GM12878 (cell line): ENCODE results near the gene TRAPPC4. TPM values are rescaled to one million over a fixed set of nuclear protein-coding genes. Genes with fewer than 3 reads are reported as not detected.
"Not testable (repeated sequence)": the region's sequence is repeated elsewhere in the genome, so short reads cannot be mapped to it uniquely, and the experiment has no call there.

Experiments
- ATAC-seq: fragments of 200-7000 bp; cut with Tn5 transposase; 3 replicates; pipeline ENCODE4 v1.9.1; 2020; ENCODE audit warnings: mild to moderate bottlenecking, moderate library complexity
- BruUV-seq: library from RNA; stranded (reverse); fragments of 400-500 nt; replicated peaks from 2 replicates; lab custom pipeline; 2021; lab: Mats Ljungman, UMichigan
- CTCF ChIA-PET: fragments of 300-600 bp; sonication (Branson Sonifier 250); formaldehyde crosslinking; extraction: SDS; loops from one replicate; lab custom pipeline; 2021; ENCODE audit warnings: inconsistent platforms; lab: Yijun Ruan, JAX
- POLR2A ChIA-PET: fragments of 350-600 bp; formaldehyde crosslinking; extraction: SDS; loops from one replicate; lab custom pipeline; 2021; ENCODE audit warnings: inconsistent platforms; lab: Charles Lee
- RAD21 ChIA-PET: fragments of 300-600 bp; sonication (Branson Sonifier 250); formaldehyde crosslinking; loops from one replicate; lab custom pipeline; 2023; ENCODE audit warnings: antibody characterized with exemption; ENCODE audit not compliant: unreplicated experiment; lab: Charles Lee
- SMC1A ChIA-PET: fragments of 300-600 bp; sonication (Branson Sonifier 250); formaldehyde crosslinking; loops from one replicate; lab custom pipeline; 2023; ENCODE audit not compliant: unreplicated experiment, uncharacterized antibody; lab: Charles Lee
- DNase-seq: peaks from one replicate; pipeline ENCODE4 v3.0.0-alpha.2; 2011; ENCODE audit warnings: low read depth, low spot score
- FAIRE-seq: peaks from 3 replicates; lab custom pipeline; 2011; peaks lifted over from hg19 to GRCh38; lab: Jason Lieb, UNC
- H2AFZ ChIP-seq: 2 replicates; pipeline ENCODE4 v1.6.0; 2011; ENCODE audit warnings: low read depth, low read length, control low read depth; ENCODE audit not compliant: control insufficient read depth
- H3K27ac ChIP-seq: 2 replicates; pipeline ENCODE4 v1.5.1; 2011; ENCODE audit warnings: control low read depth; ENCODE audit not compliant: control insufficient read depth, insufficient read depth
- H3K27me3 ChIP-seq, 2 experiments: replicated peaks in 1 of 2; 2 replicates each; pipeline versions ENCODE4 v1.6.0 to v1.6.1; 2011; ENCODE audit warnings: low read length in 1 of 2; ENCODE audit not compliant: control insufficient read depth in 2 of 2, insufficient read depth in 2 of 2
- H3K36me3 ChIP-seq, 2 experiments: 2 replicates each; pipeline ENCODE4 v1.5.1; 2011; ENCODE audit warnings: low read length in 1 of 2; ENCODE audit not compliant: control insufficient read depth in 2 of 2, insufficient read depth in 2 of 2
- H3K4me1 ChIP-seq: 2 replicates; pipeline ENCODE4 v1.6.1; 2011; ENCODE audit warnings: mild to moderate bottlenecking, low read length, moderate library complexity, mixed read lengths; ENCODE audit not compliant: control insufficient read depth, insufficient read depth
- H3K4me2 ChIP-seq: 2 replicates; pipeline ENCODE4 v1.6.0; 2011; ENCODE audit warnings: control low read depth; ENCODE audit not compliant: control insufficient read depth, insufficient read depth
- H3K4me3 ChIP-seq: fragments of 200-600 bp; sonication (generic); 2 replicates; pipeline ENCODE4 v1.5.1; 2016
- H3K79me2 ChIP-seq: 2 replicates; pipeline ENCODE4 v1.6.0; 2011; ENCODE audit warnings: low read length; ENCODE audit not compliant: control insufficient read depth, insufficient read depth
- H3K9ac ChIP-seq: 2 replicates; pipeline ENCODE4 v1.8.0; 2011; ENCODE audit warnings: low read length, control low read depth, mixed read lengths; ENCODE audit not compliant: control insufficient read depth, insufficient read depth
- H3K9me3 ChIP-seq: replicated peaks from 3 replicates; pipeline ENCODE4 v1.5.1; 2011; ENCODE audit warnings: mild to moderate bottlenecking, low read length; ENCODE audit not compliant: control insufficient read depth, insufficient read depth
- H4K20me1 ChIP-seq: 2 replicates; pipeline ENCODE4 v1.6.0; 2011; ENCODE audit not compliant: control insufficient read depth, insufficient read depth
- FOXM1 ChIP-seq: IDR thresholded peaks from 2 replicates; pipeline ENCODE4 v1.6.1; 2012; ENCODE audit warnings: low read depth, mild to moderate bottlenecking, inconsistent platforms, low read length, moderate library complexity
- PRDM15 ChIP-seq: fragments of 450-650 bp; formaldehyde crosslinking; IDR thresholded peaks from 2 replicates; pipeline ENCODE4 v1.4.0; 2020; ENCODE audit warnings: mild to moderate bottlenecking, moderate library complexity
- TCF3 ChIP-seq: IDR thresholded peaks from 2 replicates; pipeline ENCODE4 v1.6.1; 2012; ENCODE audit warnings: low read depth, mild to moderate bottlenecking, low read length, borderline replicate concordance; ENCODE audit not compliant: insufficient read depth
- YBX1 ChIP-seq: fragments of 450-650 bp; IDR thresholded peaks from 2 replicates; pipeline ENCODE4 v1.6.1; 2016; ENCODE audit warnings: antibody characterized with exemption
- ZNF592 ChIP-seq: fragments of 450-650 bp; IDR thresholded peaks from 2 replicates; pipeline ENCODE4 v1.6.1; 2017; ENCODE audit warnings: mild to moderate bottlenecking, moderate library complexity
- WGBS: methylation state at CpG from one replicate; pipeline ENCODE4 v1.1.6; 2016; ENCODE audit warnings: low lambda C conversion rate; ENCODE audit not compliant: insufficient replicate concordance, insufficient coverage; ENCODE audit errors: missing lambda C conversion rate; 5-methylcytosine and 5-hydroxymethylcytosine counted together
- in situ Hi-C: fragments of 300-500 bp; cut with MboI; formaldehyde crosslinking; loops from 9 replicates; pipeline ENCODE4 v1.14.3; 2018; ENCODE audit warnings: mixed read lengths
- intact Hi-C: fragments of 100-400 bp; cut with micrococcal nuclease; formaldehyde crosslinking; loops from one replicate; pipeline ENCODE4 v1.14.2; 2022; ENCODE audit not compliant: unreplicated experiment
- polyA plus RNA-seq, 11 experiments: library from polyadenylated mRNA; depleted of rRNA in 4 of 11; unstranded in 6 of 11; stranded (reverse) in 5 of 11; fragments of >200 nt; fragmentation: Nextera tagmentation in 4 of 11; fragmentation: Illumina TruSeq in 1 of 11; extraction: Ambion mirVana in 4 of 11; extraction: Trizol in 1 of 11; gene quantifications; 1 replicate in 1 of 11; 2 replicates in 10 of 11; pipeline versions ENCODE4 v1.2.1 to v1.2.3, GENCODE V29; 2011 to 2016; ENCODE audit warnings: inconsistent platforms in 2 of 11, missing spikeins in 2 of 11, low read depth in 1 of 11
- total RNA-seq, 4 experiments: library from RNA; depleted of rRNA in 3 of 4; stranded (reverse); fragments of >200 nt in 3 of 4; fragmentation: Illumina TruSeq in 1 of 4; extraction: Trizol in 1 of 4; gene quantifications; 2 replicates each; pipeline versions ENCODE4 v1.2.1 to v1.2.3, GENCODE V29; 2013 to 2021

TRAPPC4 gene
- total and polyA plus RNA-seq, 10 of the 15 experiments (the other 5 are each of a cell fraction or from before 2014, with no cell fraction given), result 61.6 to 231 (median 98.8) TPM

GRCh38 chr11:119031912-119032280 is 13.3 kb downstream of the TRAPPC4 start:
- TF ChIP-seq YBX1, result no peak
- no peak for TF ChIP-seq ZNF592
- TF ChIP-seq FOXM1, result no peak
- no peak for TF ChIP-seq TCF3
- TF ChIP-seq PRDM15, result no peak
- no peak for FAIRE-seq
- intact Hi-C loops, result no loop called here

GRCh38 chr11:119033421-119033820 is 14.9 kb downstream of the TRAPPC4 start:
- H2AFZ ChIP-seq, FAIRE-seq, H3K9me3 ChIP-seq, H3K27ac ChIP-seq, H3K4me3 ChIP-seq, BruUV-seq, H4K20me1 ChIP-seq, H3K9ac ChIP-seq, H3K36me3 ChIP-seq, ATAC-seq, intact Hi-C loops, RAD21 ChIA-PET, H3K27me3 ChIP-seq, in situ Hi-C loops, H3K4me2 ChIP-seq, DNase-seq: not testable (repeated sequence)
- H3K4me1 ChIP-seq, result peaks cover 11% of the 10 kb centered on the region
- H3K79me2 ChIP-seq, result peaks cover 13% of the 10 kb centered on the region
- POLR2A ChIA-PET, result interaction anchor here (0.7 kb wide), 3 partner anchors 33 to 734 kb away, joined by 3 to 4 read pairs (median 3); no protein-coding TSS in a partner anchor
- SMC1A ChIA-PET, result interaction anchor here (1.4 kb wide), 1 partner anchor 10 kb away, joined by 4 read pairs; no protein-coding TSS in a partner anchor
- WGBS, result 70% methylated on average over 10 of the region's 10 CpGs
- CTCF ChIA-PET, result interaction anchor here (0.7 to 1.8 kb wide), 4 partner anchors 13 to 30 kb away, joined by 4 to 8 read pairs (median 4); no protein-coding TSS in a partner anchor

More at GRCh38 chr11:119031912-119032280, 13.3 kb downstream of the TRAPPC4 start:
- CTCF ChIA-PET, result interaction anchor here (0.8 to 2.0 kb wide), 10 partner anchors 9 to 64 kb away, joined by 3 to 6 read pairs (median 4); partner anchors contain the start of genes CENATAC, HYOU1 and TRAPPC4
- Histone ChIP-seq H3K9me3 (no peaks in the 10 kb centered on the region), H4K20me1 (no peaks in the 10 kb centered on the region), H2AFZ (no peak overlapping the region), H3K27me3 (no peaks in the 10 kb centered on the region), H3K4me1 (peaks cover 14% of the 10 kb centered on the region), H3K36me3 (no peaks in the 10 kb centered on the region; a peak in 1 of 4 replicates), H3K27ac (no peak overlapping the region), H3K4me3 (no peak overlapping the region), H3K9ac (no peak overlapping the region), H3K4me2 (no peak overlapping the region), H3K79me2 (peaks cover 13% of the 10 kb centered on the region)
- SMC1A ChIA-PET, result interaction anchor here (0.7 to 4.9 kb wide), 4 partner anchors 15 to 42 kb away, joined by 3 to 40 read pairs (median 4); partner anchors contain the start of genes RPS25 and TRAPPC4
- in situ Hi-C loops, result no loop called here
- DNase-seq, result no peak
- POLR2A ChIA-PET, result interaction anchor here (0.9 to 3.0 kb wide), 2 partner anchors 20 to 24 kb away, joined by 4 to 14 read pairs; partner anchors contain the start of gene HYOU1
- no TSS peak for BruUV-seq
- RAD21 ChIA-PET, result interaction anchor here (0.8 to 1.3 kb wide), 2 partner anchors 19 to 36 kb away, joined by 3 to 4 read pairs; partner anchors contain the start of gene VPS11
- WGBS, result 68% methylated on average over 8 of the region's 9 CpGs
- no peak for ATAC-seq
